GM10266 (cell line): Measurements from ENCODE around the gene MPRIP.

ENCODE experiments used
- DNase-seq: peaks from one replicate; pipeline ENCODE4 v3.0.0; 2012; ENCODE audit errors: extremely low spot score
- CTCF ChIP-seq: IDR thresholded peaks from 2 replicates; pipeline ENCODE4 v1.5.1; 2012; ENCODE audit warnings: mild to moderate bottlenecking, low read depth; ENCODE audit not compliant: control insufficient read depth, insufficient read depth; ENCODE audit errors: missing control alignments

Gene MPRIP

GRCh38 chr17:17108451-17109049 lies 66.3 kb downstream of the MPRIP start:
- no peak for TF ChIP-seq CTCF
- no peak for DNase-seq

DNA sequence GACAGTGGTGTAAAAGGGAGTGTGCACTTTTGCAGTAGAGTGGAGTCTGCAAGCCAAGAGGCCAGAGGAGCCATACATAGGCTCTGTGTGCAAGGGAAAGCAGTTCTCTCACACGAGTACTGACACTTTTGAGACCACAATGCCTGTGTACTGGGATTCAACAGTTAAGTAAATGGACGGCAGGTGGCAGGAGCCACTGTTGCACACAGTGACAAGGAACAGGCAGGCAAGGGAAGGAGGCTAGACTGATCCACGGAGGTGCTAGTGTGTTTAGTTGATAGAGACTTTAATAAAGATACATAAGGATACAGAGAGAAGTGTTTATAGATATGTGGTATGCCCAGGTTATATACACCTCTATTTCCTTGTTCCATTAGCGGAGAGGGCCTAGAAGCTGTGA lies 67.0 kb downstream of the MPRIP start:
- no peak for TF ChIP-seq CTCF
- DNase-seq = no peak

GRCh38 chr17:17109907-17110306 lies 67.7 kb downstream of the MPRIP start:
- no peak for DNase-seq
- TF ChIP-seq CTCF = no peak

- DNase-seq = no peak
- TF ChIP-seq CTCF = no peak
Measured at GRCh38 chr17:17110520-17110919, 68.3 kb downstream of the MPRIP start.

DNA sequence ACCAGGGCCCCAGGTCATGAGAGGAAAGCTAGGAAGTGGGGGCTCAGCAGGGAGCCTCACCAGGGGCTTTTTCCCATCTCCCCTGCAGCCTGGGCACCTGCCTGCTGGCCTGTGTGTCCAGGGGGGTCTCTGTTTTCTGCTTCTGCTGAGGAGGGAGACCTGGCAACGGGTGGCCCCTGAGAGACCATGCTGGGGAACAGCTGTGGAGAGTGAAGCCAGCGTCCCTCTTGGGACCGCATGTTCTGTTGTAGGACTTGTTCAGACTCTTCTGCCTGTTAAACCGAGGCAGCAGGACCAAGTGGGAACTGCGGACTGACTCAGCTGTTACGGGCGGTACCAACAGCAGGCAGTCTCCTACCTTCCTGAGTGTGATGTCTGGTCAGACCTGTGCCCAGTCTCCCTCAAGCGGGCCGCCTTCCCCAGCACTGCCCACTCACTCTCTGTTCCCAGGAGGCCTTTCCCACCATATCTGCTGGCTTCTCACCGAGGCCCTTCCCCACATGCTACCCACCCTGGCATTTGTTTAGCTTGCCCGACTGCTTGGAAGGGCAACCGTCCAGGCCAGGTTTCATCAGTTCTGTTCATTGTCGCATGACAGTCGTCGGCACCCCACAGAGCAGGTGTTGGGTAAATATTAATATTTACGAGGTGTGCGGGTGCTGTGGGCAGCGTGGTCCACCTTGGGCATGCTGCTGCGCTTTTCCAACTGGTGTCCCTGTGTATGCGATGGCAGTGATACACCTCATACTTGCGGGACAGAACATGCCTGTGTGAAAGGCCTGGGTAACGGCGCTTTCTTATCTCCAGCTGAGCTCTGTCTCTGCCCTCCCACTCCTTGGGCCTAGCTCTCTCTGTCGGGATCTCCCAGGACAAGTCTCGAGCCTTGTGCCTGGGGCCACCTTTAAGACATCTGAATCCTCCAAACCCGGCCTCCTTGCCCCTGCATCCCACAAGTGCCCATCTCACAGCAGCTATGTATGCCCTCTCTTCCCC lies 69.4 kb downstream of the MPRIP start:
- no peak for TF ChIP-seq CTCF
- DNase-seq = no peak

GRCh38 chr17:17112628-17113200 lies 70.5 kb downstream of the MPRIP start:
- DNase-seq = no peak
- no peak for TF ChIP-seq CTCF

- TF ChIP-seq CTCF = no peak
- DNase-seq = peak; percentile 26
Measured at GRCh38 chr17:17114592-17115225, 72.5 kb downstream of the MPRIP start.
